ENCODE data around the gene MAPK8IP2.
"Not testable (repeated sequence)": the region's sequence is repeated elsewhere in the genome, so short reads cannot be mapped to it uniquely, and the experiment has no call there.

Gene MAPK8IP2

GRCh38 chr22:50620593-50621355 lies 20.2 kb downstream of the MAPK8IP2 start:
- peak in 2 of 3 experiments; percentile 59 to 68 for DNase-seq

DNA sequence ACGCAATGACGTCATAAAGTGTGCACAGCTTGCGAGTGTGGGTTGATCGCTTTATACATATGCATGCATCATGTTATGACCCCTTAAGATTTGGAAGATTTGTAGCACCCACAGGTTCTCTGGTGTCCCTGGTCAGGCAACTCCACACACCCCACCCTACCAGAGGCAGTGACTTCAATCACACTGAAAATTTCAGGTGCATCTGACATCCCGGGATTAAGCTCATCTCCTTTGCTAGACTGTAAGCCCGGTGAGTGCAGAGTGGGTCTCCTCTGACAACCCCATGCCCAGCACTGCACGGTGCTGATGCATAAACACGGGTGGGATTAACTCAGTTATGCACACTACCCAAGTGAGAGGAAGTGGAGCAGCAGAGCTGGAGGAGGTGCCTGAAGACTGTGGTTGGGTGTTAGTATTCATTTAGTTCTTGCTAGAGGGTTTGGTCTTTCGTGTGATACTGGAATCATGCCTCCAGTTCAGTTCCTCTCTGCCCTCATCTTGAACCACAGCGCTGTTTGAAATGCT lies 20.8 kb downstream of the MAPK8IP2 start:
- DNase-seq, result peak in 1 of 3 experiments; percentile 44

- peak in 1 of 3 experiments; percentile 55 for DNase-seq
Observed at GRCh38 chr22:50621948-50622722, 21.5 kb downstream of the MAPK8IP2 start.

DNA sequence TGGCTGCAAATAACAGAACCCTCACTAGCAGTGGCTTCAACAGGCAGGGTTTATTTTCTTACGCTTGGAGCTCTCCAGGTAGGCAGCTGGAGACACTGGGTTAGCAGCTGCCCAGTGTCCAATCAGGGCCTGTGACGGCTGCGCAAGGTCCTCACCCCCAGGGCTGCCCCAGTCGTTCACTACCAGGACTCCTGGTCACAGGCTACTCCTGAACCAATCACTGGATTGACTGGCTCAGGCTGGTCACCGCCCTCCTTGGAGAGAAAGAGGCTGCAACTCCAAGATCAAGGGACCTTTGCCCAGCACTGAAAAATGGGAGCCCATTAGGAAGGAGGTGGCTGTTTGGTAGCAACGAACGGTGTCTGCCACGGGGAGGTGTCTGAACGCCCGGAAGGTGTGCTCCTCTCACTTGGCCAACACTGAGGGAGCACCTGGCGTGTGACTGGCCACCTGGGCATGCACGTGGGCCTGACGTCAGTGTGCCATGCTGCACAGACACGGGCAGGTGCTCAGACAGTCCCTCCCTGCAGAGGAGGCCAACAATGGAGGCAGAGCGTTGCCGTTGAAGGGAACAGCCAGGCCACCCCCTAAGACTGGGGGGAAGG lies 22.2 kb downstream of the MAPK8IP2 start:
- DNase-seq, result peak; percentile 23 to 93 (median 83)

- DNase-seq, result no peak
Observed at GRCh38 chr22:50624347-50625130, 23.9 kb downstream of the MAPK8IP2 start.

- no peak for DNase-seq
Observed at GRCh38 chr22:50625131-50625567, 24.6 kb downstream of the MAPK8IP2 start.

GRCh38 chr22:50625568-50626313 lies 25.1 kb downstream of the MAPK8IP2 start:
- DNase-seq, result no peak

DNA sequence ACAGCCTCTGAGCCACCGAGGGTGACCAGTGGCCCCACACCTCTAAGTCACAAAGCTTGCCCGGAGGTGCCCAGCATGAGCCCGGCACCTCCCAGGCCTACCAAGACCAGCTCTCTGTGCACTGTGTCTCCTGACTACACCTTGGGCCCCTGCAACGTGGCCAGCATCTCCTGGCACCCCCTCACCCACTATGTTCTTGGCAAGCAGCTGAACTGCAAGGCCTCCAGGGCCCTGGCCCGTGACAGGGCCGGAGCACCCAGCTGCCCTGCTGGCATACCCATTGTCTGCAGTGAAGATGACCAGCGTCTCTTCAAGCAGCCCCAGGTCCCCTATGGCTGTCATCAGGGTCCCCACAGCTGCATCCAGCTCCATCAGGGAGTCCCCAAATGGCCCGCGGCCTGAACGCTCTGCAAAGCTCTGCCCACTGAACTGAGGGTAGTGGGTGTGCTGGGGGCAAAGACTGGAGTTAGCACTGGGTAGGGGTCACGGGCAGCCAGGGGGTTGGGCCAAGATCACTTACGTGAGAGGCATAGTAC lies 25.8 kb downstream of the MAPK8IP2 start:
- DNase-seq, result no peak

DNA sequence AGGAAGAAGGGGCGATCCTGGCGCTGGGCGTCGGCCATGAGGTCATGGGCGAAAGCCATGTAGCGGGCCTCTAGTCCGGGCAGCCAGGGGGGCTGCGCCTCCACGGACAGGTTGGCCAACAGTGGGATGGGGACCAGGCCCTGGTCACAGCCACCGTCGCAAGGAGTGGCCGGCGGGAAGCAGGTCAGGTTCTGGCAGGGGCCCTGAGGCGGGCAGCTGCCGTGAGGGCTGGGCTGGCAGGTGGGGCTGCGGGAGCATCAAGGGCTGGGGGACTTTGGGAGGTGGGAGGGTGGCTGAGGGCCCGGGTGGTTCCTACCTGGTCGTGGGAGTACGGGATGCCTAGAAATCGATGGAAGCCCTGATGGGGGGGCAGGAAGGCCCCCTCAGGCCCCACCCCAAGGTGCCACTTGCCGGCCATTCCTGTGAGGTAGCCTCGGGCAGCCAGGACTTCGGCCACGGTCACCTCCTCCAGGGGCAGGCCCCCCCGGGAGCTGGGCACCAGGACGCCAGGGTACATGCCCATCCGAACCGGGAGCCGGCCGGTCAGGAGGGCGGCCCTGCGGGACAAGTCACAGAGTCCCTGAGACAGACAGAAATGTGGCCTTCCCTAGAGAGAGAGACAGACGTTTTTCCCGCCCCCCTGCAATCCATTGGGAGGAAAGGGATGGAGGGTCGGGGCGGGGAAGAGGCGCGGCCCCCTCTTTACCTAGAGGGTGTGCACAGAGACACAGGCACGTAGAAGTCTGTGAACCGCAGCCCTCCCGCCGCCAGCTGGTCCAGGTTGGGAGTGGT lies 26.5 kb downstream of the MAPK8IP2 start:
- DNase-seq, result no peak

GRCh38 chr22:50627642-50628542 lies 27.3 kb downstream of the MAPK8IP2 start, which contains the start of gene ARSA:
Gene ARSA, minus strand, starts transcription at chr22:50628152. Its CDS starts 373 bp downstream, at chr22:50627779.
- peak; percentile 28 to 82 (median 70) for DNase-seq

DNA sequence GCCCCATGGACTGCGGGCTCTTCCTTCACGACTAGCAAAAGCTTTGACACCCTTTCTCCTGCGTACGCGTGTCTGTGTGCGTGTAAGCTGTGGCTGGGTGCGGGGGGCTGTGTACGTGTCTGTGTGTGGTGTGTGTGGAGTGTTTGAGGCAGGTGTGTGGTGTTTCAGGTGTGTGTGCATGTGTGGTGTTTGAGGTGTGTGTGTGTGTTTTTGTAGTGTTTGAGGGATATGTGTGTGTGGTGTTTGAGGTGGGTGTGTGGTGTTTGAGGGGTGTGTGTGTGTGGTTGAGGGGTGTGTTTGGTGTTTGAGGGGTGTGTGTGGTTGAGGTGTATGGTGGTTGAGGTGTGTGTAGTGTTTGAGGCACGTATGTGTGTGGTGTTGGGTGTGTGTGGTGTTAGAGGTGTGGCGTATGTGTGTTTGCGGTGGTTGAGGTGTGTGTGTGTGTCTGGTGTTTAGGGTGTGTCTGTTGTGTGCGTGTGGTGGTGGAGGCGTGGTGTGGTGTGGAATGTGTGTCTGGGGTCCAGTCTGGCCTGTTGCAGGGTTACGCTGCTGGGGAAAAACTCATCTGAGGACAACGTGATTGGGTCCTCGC lies 28.0 kb downstream of the MAPK8IP2 start:
- peak in 1 of 3 experiments; percentile 18 for DNase-seq

DNA sequence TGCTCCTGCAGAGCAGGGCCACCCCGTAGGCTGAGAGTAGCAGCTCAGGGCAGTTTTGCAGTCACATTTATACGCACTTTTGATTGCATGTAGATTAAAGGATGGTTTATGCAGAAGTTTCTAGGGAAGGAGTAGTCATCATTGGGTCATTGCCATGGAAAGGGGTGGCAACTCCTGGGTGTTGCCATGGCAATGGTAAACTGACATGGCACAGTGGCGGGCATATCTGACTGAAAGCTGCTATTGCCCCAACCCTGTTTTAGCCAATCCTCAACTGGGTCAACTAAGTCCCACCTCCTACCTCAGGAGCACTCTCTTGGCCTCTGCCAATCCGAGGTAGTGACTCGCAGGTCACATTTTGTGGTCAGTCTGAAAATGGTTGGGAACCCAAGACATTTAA lies 29.8 kb downstream of the MAPK8IP2 start:
- no peak for DNase-seq

- DNase-seq, result no peak
Observed at GRCh38 chr22:50633086-50633485, 32.5 kb downstream of the MAPK8IP2 start.

DNA sequence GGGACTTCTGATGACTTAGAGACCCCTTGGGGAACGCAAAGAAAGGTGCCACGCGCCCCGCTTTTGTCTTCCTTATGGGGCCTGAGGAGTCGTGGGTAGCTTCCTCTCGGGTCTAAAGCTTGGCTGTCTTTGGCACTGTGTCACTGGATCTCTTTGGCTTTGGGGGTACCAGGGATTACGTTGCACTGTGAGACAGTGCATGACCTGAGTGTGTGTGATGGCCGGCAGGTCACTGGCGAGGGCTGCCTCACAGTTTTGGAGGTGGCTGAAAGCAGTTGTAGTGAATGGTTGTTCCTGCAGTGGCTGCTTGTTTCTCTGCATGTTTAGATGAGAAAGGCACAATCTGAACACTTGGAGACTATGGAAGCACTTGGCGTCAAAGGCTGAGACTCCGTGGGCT lies 33.2 kb downstream of the MAPK8IP2 start:
- no peak for DNase-seq

DNA sequence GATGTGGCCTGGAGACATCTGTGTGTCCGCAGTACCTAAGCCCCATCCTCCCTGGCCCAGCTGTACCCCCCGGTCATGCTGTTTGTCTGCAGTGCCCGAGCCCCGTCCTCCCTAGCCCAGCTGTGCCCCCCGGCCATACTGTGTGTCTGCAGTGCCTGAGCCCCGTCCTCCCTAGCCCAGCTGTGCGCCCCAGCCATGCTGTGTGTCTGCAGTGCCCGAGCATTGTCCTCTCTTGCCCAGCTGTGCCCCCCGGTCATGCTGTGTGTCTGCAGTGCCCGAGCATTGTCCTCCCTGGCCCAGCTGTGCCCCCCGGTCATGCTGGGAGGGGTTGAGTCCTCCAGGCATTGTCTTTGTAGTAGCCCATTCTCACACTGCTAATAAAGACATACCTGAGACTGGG lies 35.0 kb downstream of the MAPK8IP2 start:
- no peak for DNase-seq

GRCh38 chr22:50640296-50640695 lies 39.7 kb downstream of the MAPK8IP2 start:
- DNase-seq, result not testable (repeated sequence)

- no peak for DNase-seq
Observed at GRCh38 chr22:50640857-50641647, 40.5 kb downstream of the MAPK8IP2 start.
